HL-60 (cell line): ENCODE data around the gene VPS41.

ENCODE experiments used
- DNase-seq, 2 experiments: peaks; one replicate each; pipeline ENCODE4 v3.0.0-alpha.2; 2010 to 2020; ENCODE audit warnings: low read depth in 1 of 2, low spot score in 1 of 2
- H3K27ac ChIP-seq: fragments of 250-450 bp; sonication (Bioruptor Pico); replicated peaks from 2 replicates; pipeline ENCODE4 v1.5.1; 2020; ENCODE audit warnings: mild to moderate bottlenecking, moderate library complexity
- H3K27me3 ChIP-seq: fragments of 250-450 bp; sonication (Bioruptor Pico); 2 replicates; pipeline ENCODE4 v1.5.1; 2021; ENCODE audit warnings: mild to moderate bottlenecking, moderate library complexity; ENCODE audit not compliant: insufficient read depth, poor library complexity, severe bottlenecking
- H3K4me3 ChIP-seq: replicated peaks from 2 replicates; pipeline ENCODE4 v1.5.1; 2011; ENCODE audit warnings: mild to moderate bottlenecking, control low read depth, low read length; ENCODE audit not compliant: insufficient read depth
- GABPA ChIP-seq: IDR thresholded peaks from 2 replicates; pipeline ENCODE4 v1.6.1; 2012; ENCODE audit warnings: low read depth
- POLR2AphosphoS5 ChIP-seq: IDR thresholded peaks from 2 replicates; pipeline ENCODE4 v1.6.1; 2012; ENCODE audit warnings: low read depth
- REST ChIP-seq: IDR thresholded peaks from 2 replicates; pipeline ENCODE4 v1.6.1; 2012; ENCODE audit warnings: low read depth; ENCODE audit not compliant: insufficient replicate concordance
- SPI1 ChIP-seq: IDR thresholded peaks from 2 replicates; pipeline ENCODE4 v1.6.1; 2012; ENCODE audit warnings: low read depth, mild to moderate bottlenecking, borderline replicate concordance
- TF ChIP-seq, protein P1 (sequence below): IDR thresholded peaks from one replicate; pipeline ENCODE4 v1.5.1; 2011; ENCODE audit warnings: low read length, control low read depth, inconsistent platforms; ENCODE audit not compliant: insufficient read depth

The VPS41 gene

GRCh38 chr7:38686888-38687287, 222.1 kb downstream of the VPS41 start:
- Histone ChIP-seq H3K27me3 (no peaks in the 10 kb centered on the region), H3K27ac (no peak overlapping the region), H3K4me3 (no peak overlapping the region)
- no peak for TF ChIP-seq GABPA
- TF ChIP-seq SPI1, result no peak
- TF ChIP-seq, protein P1, sequence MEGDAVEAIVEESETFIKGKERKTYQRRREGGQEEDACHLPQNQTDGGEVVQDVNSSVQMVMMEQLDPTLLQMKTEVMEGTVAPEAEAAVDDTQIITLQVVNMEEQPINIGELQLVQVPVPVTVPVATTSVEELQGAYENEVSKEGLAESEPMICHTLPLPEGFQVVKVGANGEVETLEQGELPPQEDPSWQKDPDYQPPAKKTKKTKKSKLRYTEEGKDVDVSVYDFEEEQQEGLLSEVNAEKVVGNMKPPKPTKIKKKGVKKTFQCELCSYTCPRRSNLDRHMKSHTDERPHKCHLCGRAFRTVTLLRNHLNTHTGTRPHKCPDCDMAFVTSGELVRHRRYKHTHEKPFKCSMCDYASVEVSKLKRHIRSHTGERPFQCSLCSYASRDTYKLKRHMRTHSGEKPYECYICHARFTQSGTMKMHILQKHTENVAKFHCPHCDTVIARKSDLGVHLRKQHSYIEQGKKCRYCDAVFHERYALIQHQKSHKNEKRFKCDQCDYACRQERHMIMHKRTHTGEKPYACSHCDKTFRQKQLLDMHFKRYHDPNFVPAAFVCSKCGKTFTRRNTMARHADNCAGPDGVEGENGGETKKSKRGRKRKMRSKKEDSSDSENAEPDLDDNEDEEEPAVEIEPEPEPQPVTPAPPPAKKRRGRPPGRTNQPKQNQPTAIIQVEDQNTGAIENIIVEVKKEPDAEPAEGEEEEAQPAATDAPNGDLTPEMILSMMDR, result no peak
- no peak for TF ChIP-seq REST
- no peak for TF ChIP-seq POLR2AphosphoS5
- no peak for DNase-seq

- TF ChIP-seq, protein P1, result no peak
- no peak for TF ChIP-seq REST
- TF ChIP-seq SPI1, result no peak
- TF ChIP-seq POLR2AphosphoS5, result no peak
- no peak for TF ChIP-seq GABPA
- Histone ChIP-seq H3K27ac (no peak overlapping the region), H3K27me3 (no peaks in the 10 kb centered on the region), H3K4me3 (no peak overlapping the region)
- DNase-seq, result no peak
Observed at GRCh38 chr7:38685851-38686250, 223.1 kb downstream of the VPS41 start.

GRCh38 chr7:38682606-38683005, 226.4 kb downstream of the VPS41 start:
- TF ChIP-seq POLR2AphosphoS5 (no peak), GABPA (no peak), REST (no peak), SPI1 (no peak)
- TF ChIP-seq, protein P1, result no peak
- Histone ChIP-seq H3K4me3 (no peak overlapping the region), H3K27ac (no peak overlapping the region), H3K27me3 (no peaks in the 10 kb centered on the region)
- no peak for DNase-seq
